ENCODE measurements around the gene ASIC2.
A peak's percentile ranks its signal among the peaks of the same experiment; 100 is the strongest.

Gene ASIC2

DNA sequence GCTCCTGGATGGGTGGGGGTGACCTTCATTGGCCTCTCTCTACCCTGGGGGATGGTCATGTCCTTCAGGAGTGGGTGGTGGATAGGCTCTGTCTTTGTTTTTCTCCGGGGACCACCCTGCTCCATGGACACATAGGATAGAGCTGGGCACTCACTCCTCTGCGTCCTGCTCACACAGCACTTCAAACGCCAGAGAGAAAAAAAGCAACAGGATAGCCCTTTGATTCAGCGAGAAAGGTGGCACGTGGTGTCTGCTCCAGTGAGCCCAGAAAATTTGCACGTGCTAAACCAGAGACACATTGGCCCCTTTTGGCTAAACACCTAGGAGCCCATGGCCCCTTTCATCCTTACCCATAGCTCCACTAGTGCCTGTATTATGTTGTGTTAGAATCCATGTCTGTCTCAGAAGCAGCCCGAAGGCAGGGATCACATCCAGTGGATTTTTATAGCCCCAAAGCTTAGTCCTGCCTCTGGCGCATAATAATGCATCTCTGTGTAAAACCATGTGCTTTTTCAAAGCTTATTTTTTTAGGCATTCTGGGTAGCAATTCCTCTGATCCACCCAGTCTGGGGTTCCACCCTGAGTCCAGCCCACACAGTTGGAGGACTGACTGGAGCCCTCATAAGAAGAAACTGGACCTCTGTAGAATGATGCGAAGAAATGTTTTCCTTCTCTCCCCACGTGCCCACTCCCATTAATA is 90.1 kb downstream of the ASIC2 start:
- H3K27ac ChIP-seq: no peak overlapping the region
- TF ChIP-seq, protein P1, sequence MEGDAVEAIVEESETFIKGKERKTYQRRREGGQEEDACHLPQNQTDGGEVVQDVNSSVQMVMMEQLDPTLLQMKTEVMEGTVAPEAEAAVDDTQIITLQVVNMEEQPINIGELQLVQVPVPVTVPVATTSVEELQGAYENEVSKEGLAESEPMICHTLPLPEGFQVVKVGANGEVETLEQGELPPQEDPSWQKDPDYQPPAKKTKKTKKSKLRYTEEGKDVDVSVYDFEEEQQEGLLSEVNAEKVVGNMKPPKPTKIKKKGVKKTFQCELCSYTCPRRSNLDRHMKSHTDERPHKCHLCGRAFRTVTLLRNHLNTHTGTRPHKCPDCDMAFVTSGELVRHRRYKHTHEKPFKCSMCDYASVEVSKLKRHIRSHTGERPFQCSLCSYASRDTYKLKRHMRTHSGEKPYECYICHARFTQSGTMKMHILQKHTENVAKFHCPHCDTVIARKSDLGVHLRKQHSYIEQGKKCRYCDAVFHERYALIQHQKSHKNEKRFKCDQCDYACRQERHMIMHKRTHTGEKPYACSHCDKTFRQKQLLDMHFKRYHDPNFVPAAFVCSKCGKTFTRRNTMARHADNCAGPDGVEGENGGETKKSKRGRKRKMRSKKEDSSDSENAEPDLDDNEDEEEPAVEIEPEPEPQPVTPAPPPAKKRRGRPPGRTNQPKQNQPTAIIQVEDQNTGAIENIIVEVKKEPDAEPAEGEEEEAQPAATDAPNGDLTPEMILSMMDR (conservative IDR thresholded peaks at IDR 0.05): no peak

DNA sequence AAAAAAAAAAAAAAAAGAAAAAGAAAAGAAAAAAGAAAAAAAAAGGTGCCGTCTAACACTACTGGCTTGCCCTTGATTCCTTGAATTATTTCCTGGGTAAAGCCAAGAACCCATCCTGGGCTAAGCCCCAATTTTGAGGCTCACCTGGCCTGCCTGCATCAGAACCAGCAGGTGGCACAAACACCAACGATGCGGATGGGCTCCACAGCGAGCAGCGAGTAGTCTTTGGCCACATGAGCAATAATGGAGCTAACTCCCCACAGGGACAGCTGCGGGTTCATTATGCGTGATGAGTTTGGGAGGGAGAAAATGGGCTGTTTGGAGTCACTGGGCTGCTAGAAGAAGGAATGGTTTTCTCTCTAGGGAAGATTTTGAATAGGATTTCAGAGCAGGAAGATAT is 91.1 kb downstream of the ASIC2 start:
- TF ChIP-seq, protein P1 (conservative IDR thresholded peaks at IDR 0.05): peak; percentile 41
- no peak overlapping the region for H3K27ac ChIP-seq

DNA sequence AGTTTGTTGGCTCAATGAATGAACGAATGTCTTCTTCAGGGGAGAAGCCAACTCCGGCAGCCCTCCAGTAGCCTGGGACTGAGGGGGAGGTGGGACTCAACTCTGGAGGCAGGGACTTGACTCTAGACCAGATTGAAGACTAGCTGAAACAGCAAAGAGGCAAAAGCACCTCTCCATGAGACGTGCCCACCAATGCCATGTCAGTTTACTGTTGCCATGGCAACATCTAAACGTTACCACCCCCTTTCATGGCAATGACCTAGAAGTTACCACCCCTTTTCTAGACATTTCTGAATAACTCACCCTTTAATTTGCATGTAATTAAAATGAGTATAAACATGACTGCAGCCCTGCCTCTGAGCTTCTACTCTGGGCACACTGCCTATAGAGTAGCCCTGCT is 91.8 kb downstream of the ASIC2 start:
- TF ChIP-seq, protein P1 (conservative IDR thresholded peaks at IDR 0.05): no peak
- H3K27ac ChIP-seq: no peak overlapping the region

DNA sequence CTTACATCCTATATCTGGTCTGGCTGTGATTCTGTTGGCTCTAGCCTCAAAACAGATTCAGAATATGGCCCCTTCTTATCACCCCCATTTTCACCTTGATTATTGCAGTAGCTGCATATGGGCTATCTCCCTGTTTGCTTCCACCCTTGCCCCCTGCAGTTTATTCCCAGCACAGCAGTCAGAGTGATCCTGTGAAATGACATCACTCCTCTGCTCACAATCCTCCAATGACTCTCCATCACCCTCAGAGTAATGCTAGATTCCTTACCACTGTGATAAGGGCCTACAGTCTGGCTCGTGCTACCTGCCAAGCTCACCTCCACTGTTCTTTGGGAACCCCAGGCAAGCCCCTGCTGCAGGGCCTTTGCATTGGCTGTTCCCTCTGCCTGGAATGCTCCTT is 92.5 kb downstream of the ASIC2 start:
- peak overlapping the region; percentile 41; the same call in 1 of the 2 replicates for H3K27ac ChIP-seq
- TF ChIP-seq, protein P1 (conservative IDR thresholded peaks at IDR 0.05): peak; percentile 43

DNA sequence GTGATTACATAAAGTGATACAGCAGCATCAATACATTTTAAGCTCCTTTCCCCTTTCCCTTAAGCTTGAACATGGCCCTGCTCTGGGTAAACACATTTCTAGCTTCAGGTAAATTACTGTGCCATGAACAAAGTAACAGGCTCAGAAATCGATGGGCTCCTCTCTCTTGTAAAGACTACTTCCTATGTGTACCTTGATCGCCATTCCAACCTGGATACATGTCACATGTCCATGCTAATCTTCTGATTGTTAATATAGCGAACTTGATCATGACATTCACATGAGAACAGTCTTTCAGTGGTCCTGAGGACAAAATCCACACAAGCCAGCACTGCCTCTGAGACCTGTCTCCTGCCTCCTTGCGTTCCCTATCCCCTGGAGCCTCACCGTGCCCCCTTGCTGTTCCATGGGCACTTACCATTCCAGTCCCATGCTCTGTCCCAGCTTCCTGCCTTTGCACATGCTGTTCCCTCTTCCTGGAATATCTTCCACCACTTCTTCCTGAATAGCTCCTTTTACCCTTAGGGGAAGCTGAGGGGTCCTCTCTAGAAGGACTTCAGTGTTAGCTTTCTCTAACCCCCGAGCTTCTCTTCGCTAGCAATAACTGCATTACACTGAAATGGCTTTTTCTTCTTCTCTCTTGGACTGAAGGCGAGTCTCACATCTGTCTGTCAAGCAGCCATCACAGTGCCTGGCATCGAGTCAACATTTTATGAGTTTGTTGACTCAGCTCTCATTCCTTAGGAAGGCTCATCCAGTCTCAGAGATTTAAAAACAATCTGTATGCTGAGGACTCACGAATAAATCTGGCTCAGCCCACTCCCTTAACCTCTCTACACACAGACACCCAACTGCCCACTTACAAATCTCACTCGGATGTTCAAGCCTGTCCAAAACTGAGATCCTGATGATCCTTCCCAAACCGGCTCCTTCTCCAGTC is 93.3 kb downstream of the ASIC2 start:
- H3K27ac ChIP-seq: peak overlapping the region; percentile 41; the same call in 1 of the 2 replicates

DNA sequence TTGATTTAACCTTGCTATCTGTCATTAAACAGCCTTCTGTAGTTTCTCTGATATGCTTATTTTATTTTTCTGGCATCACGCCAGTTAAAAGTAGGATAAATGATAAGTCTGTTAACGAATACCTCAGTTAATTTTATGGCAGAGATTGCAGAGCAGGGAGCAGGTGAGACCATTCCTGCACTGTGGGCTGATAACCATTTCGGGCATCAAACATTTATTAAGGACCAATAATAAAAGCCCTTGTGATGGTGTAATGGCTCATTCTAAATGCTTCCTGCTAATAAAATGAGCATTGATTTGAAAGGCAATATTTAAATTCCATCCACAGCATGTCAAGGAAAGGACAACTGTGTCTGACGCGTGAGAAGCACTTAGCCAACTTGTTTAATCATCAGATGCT is 94.1 kb downstream of the ASIC2 start:
- H3K27ac ChIP-seq: no peak overlapping the region
- TF ChIP-seq, protein P1 (conservative IDR thresholded peaks at IDR 0.05): no peak

More for the DNA sequence above, 93.3 kb downstream of the ASIC2 start:
- TF ChIP-seq, protein P1 (conservative IDR thresholded peaks at IDR 0.05): no peak

DNA sequence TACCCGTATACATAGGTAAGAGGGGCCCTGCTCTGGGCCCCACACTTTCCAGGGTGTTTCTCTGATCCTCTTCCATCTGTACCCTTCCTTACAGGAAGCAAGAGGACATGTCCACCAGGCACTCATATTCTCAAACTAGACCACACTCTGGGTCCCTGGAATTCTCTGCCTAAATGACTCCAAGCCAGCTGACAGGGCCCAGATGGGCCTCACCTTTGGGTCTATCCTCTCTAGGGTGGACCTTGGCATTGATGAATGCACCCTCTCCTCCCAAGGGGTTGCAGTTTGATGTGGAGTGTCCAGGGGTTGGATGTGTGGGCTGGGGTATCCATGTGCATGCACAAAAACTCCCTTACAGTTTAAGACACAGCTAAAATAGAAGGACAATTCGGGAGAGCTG is 95.8 kb downstream of the ASIC2 start:
- H3K27ac ChIP-seq: no peak overlapping the region

More for the DNA sequence above, 95.8 kb downstream of the ASIC2 start:
- TF ChIP-seq, protein P1 (conservative IDR thresholded peaks at IDR 0.05): no peak
